Measurements from ENCODE around the gene PRPF40B. TPM values are rescaled to one million over a fixed set of nuclear protein-coding genes. Genes with fewer than 3 reads are reported as not detected.

PRPF40B gene
- total and polyA plus RNA-seq, 2 of the 13 experiments (the other 11 are each of a cell fraction or from before 2014, with no cell fraction given) = 5.0 to 7.8 TPM

DNA sequence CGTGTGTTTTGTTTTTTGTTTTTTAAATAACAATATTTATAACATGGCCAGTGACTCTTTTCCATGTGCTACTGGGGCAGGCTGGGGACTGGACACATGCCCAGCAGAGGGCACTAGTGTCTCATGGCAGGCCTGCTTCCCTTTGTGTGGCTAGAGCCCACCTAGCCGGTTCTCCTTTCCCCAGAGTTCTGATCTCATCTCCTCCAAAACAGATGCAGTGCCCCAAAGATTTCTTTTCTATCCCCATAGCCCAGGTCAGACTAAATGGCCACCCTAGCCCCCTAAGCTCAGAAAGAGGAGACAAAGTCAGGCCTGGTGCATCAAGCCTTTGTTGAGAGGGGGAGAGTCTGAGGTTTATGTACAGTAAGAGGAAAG is 21.2 kb downstream of the PRPF40B start:
- no peaks in the 10 kb centered on the region for H4K20me1 ChIP-seq (ENCODE audit: insufficient read depth, low read length)
- WGBS (ENCODE audit: low lambda C conversion rate) = 12% methylated on average over 2 of the region's 2 CpGs
- intact Hi-C loops (cut with micrococcal nuclease; ENCODE audit: unreplicated experiment) = loop anchor here (1.0 to 2.0 kb wide), 3 partner anchors 63 to 195 kb away; partner anchors contain the start of gene FMNL3
- peaks cover 0 to 1% of the 10 kb centered on the region in 2 experiments; a peak in 2 of 5 replicates for H3K36me3 ChIP-seq (replicated peaks in 1 of 2; ENCODE audit: control insufficient read depth in 1 of 2, insufficient read depth in 2 of 2, low read length in 2 of 2)
- ATAC-seq (peak; percentile 65), DNase-seq (ENCODE audit: low spot score) (peak; percentile 49), FAIRE-seq (peak; percentile 66)
- no peaks in the 10 kb centered on the region; a peak in 1 of 5 replicates for H3K27me3 ChIP-seq (ENCODE audit: control insufficient read depth in 1 of 2, insufficient read depth in 2 of 2, low read length in 2 of 2)
- H3K4me2 ChIP-seq (ENCODE audit: low read depth, low read length) = no peak overlapping the region
- H3K9ac ChIP-seq (ENCODE audit: insufficient read depth, low read depth, low read length) = no peak overlapping the region
- H3K9me3 ChIP-seq (ENCODE audit: low read length) = no peaks in the 10 kb centered on the region
- CTCF ChIA-PET (ENCODE audit: low intra/inter-chr PET ratio, low total read pairs) = interaction anchor here (1.1 to 2.4 kb wide), 2 partner anchors 63 to 134 kb away, joined by 4 to 31 read pairs; partner anchors contain the start of gene FMNL3
- no TSS peak for BruUV-seq (replicated peaks)
- peaks cover 52% of the 10 kb centered on the region for H3K4me1 ChIP-seq (ENCODE audit: insufficient read depth, low read length)
- H3K27ac ChIP-seq (ENCODE audit: extremely low read length, insufficient read depth, low read length) = no peak overlapping the region
- no peak overlapping the region for H3K4me3 ChIP-seq (replicated peaks in 1 of 3; ENCODE audit: insufficient read depth in 1 of 3, low read depth in 2 of 3, low read length in 3 of 3)
- POLR2A ChIA-PET = no interaction called here
- H3K79me2 ChIP-seq (ENCODE audit: insufficient read depth, low read length) = no peaks in the 10 kb centered on the region
- in situ Hi-C loops (cut with HindIII; ENCODE audit: extremely low pct_ligation_motif_present, low pct_unique_long_range_greater_than_20kb) = loop anchor here (5.0 kb wide), 1 partner anchor 63 kb away; the partner anchor contains the start of gene FMNL3
- H2AFZ ChIP-seq (ENCODE audit: low read length) = no peak overlapping the region
- TF ChIP-seq, protein P1, sequence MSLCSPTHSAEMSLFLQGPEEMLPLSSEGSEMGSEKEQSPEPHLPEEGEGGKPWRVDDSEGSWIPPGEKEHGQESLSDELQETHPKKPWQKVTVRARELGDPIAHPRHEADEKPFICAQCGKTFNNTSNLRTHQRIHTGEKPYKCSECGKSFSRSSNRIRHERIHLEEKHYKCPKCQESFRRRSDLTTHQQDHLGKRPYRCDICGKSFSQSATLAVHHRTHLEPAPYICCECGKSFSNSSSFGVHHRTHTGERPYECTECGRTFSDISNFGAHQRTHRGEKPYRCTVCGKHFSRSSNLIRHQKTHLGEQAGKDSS (CRISPR knock-in tag; IDR thresholded peaks at IDR 0.05; ENCODE audit: borderline replicate concordance, low read depth) = no peak
- TF ChIP-seq, protein P2, sequence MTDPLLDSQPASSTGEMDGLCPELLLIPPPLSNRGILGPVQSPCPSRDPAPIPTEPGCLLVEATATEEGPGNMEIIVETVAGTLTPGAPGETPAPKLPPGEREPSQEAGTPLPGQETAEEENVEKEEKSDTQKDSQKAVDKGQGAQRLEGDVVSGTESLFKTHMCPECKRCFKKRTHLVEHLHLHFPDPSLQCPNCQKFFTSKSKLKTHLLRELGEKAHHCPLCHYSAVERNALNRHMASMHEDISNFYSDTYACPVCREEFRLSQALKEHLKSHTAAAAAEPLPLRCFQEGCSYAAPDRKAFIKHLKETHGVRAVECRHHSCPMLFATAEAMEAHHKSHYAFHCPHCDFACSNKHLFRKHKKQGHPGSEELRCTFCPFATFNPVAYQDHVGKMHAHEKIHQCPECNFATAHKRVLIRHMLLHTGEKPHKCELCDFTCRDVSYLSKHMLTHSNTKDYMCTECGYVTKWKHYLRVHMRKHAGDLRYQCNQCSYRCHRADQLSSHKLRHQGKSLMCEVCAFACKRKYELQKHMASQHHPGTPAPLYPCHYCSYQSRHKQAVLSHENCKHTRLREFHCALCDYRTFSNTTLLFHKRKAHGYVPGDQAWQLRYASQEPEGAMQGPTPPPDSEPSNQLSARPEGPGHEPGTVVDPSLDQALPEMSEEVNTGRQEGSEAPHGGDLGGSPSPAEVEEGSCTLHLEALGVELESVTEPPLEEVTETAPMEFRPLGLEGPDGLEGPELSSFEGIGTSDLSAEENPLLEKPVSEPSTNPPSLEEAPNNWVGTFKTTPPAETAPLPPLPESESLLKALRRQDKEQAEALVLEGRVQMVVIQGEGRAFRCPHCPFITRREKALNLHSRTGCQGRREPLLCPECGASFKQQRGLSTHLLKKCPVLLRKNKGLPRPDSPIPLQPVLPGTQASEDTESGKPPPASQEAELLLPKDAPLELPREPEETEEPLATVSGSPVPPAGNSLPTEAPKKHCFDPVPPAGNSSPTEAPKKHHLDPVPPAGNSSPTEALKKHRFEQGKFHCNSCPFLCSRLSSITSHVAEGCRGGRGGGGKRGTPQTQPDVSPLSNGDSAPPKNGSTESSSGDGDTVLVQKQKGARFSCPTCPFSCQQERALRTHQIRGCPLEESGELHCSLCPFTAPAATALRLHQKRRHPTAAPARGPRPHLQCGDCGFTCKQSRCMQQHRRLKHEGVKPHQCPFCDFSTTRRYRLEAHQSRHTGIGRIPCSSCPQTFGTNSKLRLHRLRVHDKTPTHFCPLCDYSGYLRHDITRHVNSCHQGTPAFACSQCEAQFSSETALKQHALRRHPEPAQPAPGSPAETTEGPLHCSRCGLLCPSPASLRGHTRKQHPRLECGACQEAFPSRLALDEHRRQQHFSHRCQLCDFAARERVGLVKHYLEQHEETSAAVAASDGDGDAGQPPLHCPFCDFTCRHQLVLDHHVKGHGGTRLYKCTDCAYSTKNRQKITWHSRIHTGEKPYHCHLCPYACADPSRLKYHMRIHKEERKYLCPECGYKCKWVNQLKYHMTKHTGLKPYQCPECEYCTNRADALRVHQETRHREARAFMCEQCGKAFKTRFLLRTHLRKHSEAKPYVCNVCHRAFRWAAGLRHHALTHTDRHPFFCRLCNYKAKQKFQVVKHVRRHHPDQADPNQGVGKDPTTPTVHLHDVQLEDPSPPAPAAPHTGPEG (CRISPR knock-in tag; IDR thresholded peaks at IDR 0.05) = no peak
- TF ChIP-seq IRF2 (CRISPR knock-in tag; IDR thresholded peaks at IDR 0.05) (no peak), ZNF775 (CRISPR knock-in tag; IDR thresholded peaks at IDR 0.05; ENCODE audit: borderline replicate concordance) (no peak), ZNF432 (CRISPR knock-in tag; IDR thresholded peaks at IDR 0.05; ENCODE audit: borderline replicate concordance) (no peak), ZNF337 (CRISPR knock-in tag; IDR thresholded peaks at IDR 0.05; ENCODE audit: borderline replicate concordance, low read depth) (no peak), SMC3 (IDR thresholded peaks at IDR 0.05; ENCODE audit: low read length) (peak; percentile 82), ARNT2 (CRISPR knock-in tag; IDR thresholded peaks at IDR 0.05; ENCODE audit: low read depth) (0 out of 2 replicates have a peak, but pooled peaks have one; percentile 22), YEATS2 (CRISPR knock-in tag; IDR thresholded peaks at IDR 0.05; ENCODE audit: borderline replicate concordance) (no peak)
- TF ChIP-seq, protein P3, sequence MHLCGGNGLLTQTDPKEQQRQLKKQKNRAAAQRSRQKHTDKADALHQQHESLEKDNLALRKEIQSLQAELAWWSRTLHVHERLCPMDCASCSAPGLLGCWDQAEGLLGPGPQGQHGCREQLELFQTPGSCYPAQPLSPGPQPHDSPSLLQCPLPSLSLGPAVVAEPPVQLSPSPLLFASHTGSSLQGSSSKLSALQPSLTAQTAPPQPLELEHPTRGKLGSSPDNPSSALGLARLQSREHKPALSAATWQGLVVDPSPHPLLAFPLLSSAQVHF (CRISPR knock-in tag; IDR thresholded peaks at IDR 0.05) = no peak
- TF ChIP-seq, protein P4, sequence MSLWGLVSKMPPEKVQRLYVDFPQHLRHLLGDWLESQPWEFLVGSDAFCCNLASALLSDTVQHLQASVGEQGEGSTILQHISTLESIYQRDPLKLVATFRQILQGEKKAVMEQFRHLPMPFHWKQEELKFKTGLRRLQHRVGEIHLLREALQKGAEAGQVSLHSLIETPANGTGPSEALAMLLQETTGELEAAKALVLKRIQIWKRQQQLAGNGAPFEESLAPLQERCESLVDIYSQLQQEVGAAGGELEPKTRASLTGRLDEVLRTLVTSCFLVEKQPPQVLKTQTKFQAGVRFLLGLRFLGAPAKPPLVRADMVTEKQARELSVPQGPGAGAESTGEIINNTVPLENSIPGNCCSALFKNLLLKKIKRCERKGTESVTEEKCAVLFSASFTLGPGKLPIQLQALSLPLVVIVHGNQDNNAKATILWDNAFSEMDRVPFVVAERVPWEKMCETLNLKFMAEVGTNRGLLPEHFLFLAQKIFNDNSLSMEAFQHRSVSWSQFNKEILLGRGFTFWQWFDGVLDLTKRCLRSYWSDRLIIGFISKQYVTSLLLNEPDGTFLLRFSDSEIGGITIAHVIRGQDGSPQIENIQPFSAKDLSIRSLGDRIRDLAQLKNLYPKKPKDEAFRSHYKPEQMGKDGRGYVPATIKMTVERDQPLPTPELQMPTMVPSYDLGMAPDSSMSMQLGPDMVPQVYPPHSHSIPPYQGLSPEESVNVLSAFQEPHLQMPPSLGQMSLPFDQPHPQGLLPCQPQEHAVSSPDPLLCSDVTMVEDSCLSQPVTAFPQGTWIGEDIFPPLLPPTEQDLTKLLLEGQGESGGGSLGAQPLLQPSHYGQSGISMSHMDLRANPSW (CRISPR knock-in tag; IDR thresholded peaks at IDR 0.05; ENCODE audit: borderline replicate concordance) = no peak
- TF ChIP-seq, protein P5, sequence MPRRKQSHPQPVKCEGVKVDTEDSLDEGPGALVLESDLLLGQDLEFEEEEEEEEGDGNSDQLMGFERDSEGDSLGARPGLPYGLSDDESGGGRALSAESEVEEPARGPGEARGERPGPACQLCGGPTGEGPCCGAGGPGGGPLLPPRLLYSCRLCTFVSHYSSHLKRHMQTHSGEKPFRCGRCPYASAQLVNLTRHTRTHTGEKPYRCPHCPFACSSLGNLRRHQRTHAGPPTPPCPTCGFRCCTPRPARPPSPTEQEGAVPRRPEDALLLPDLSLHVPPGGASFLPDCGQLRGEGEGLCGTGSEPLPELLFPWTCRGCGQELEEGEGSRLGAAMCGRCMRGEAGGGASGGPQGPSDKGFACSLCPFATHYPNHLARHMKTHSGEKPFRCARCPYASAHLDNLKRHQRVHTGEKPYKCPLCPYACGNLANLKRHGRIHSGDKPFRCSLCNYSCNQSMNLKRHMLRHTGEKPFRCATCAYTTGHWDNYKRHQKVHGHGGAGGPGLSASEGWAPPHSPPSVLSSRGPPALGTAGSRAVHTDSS (CRISPR knock-in tag; conservative IDR thresholded peaks at IDR 0.05) = no peak

All from HepG2 (cell line).